ENCODE results near the gene CARD14. TPM values are rescaled to one million over a fixed set of nuclear protein-coding genes. Genes with fewer than 3 reads are reported as not detected.

The CARD14 gene
- total RNA-seq, 1 experiment from 2014 or later = 0.24 TPM

GRCh38 chr17:80173126-80173525 is 3.3 kb downstream of the CARD14 start:
- no peaks in the 10 kb centered on the region; a peak in 1 of 7 replicates for H3K36me3 Mint-ChIP-seq (ENCODE audit: insufficient read depth in 1 of 3, low read depth in 3 of 3)
- Histone ChIP-seq H3K23me2 (ENCODE audit: insufficient read length, low read depth, low read length, poor library complexity, severe bottlenecking) (no peaks in the 10 kb centered on the region), H3K79me1 (ENCODE audit: insufficient read depth, low read depth, low read length, poor library complexity, severe bottlenecking) (no peaks in the 10 kb centered on the region), H3K9ac (ENCODE audit: extremely low read depth, insufficient read length, low read length) (no peak overlapping the region), H3T11ph (ENCODE audit: low read length) (no peak overlapping the region), H3K4ac (ENCODE audit: low read depth, low read length) (no peak overlapping the region), H3K4me1 (ENCODE audit: insufficient read depth, low read length) (no peaks in the 10 kb centered on the region), H3K79me2 (ENCODE audit: insufficient read depth, low read length) (no peaks in the 10 kb centered on the region), H2BK120ac (ENCODE audit: low read depth, low read length, poor library complexity, severe bottlenecking) (no peak overlapping the region), H3K27ac (ENCODE audit: insufficient read length, low read depth, low read length) (no peak overlapping the region), H3K18ac (ENCODE audit: insufficient read length, low read depth, low read length) (no peak overlapping the region), H4K5ac (ENCODE audit: insufficient read length, low read depth, low read length) (no peak overlapping the region), H3K14ac (ENCODE audit: insufficient read depth, low read length) (no peak overlapping the region), H3K9me3 (ENCODE audit: control insufficient read depth, low read depth, low read length) (no peaks in the 10 kb centered on the region), H2AK5ac (ENCODE audit: insufficient read length, low read length) (no peak overlapping the region), H4K8ac (replicated peaks; ENCODE audit: insufficient read length, low read depth, low read length) (no peak overlapping the region), H3K23ac (ENCODE audit: insufficient read length, low read depth, low read length) (no peak overlapping the region), H2BK20ac (ENCODE audit: low read depth, low read length, poor library complexity, severe bottlenecking) (no peak overlapping the region), H4K91ac (ENCODE audit: insufficient read length, low read depth, low read length) (no peak overlapping the region), H3K4me2 (ENCODE audit: insufficient read depth, insufficient read length, low read length) (no peak overlapping the region), H2BK12ac (ENCODE audit: insufficient read length, low read depth, low read length) (no peak overlapping the region), H2BK5ac (ENCODE audit: insufficient read length, low read length) (no peak overlapping the region), H2AFZ (ENCODE audit: low read length) (no peak overlapping the region), H3K27me3 (ENCODE audit: insufficient read depth, low read length) (no peaks in the 10 kb centered on the region), H3K56ac (ENCODE audit: insufficient read length, low read depth, low read length) (no peak overlapping the region), H2BK15ac (ENCODE audit: low read depth, low read length) (no peak overlapping the region), H4K20me1 (ENCODE audit: control insufficient read depth, insufficient read depth, insufficient read length) (no peaks in the 10 kb centered on the region)
- peaks cover 22% of the 10 kb centered on the region for H3K27me3 Mint-ChIP-seq (ENCODE audit: low read depth)
- peaks cover 9 to 24% of the 10 kb centered on the region in 2 experiments for H3K4me1 Mint-ChIP-seq
- no CpG with 5 or more reads among the region's 12 CpGs for WGBS (ENCODE audit: extremely low coverage, insufficient read length, low lambda C conversion rate)
- TF ChIP-seq CTCF (conservative IDR thresholded peaks at IDR 0.05) = no peak
- H3K4me3 Mint-ChIP-seq = no peak overlapping the region
- H3K9me3 Mint-ChIP-seq = no peaks in the 10 kb centered on the region; a peak in 1 of 5 replicates
- DNase-seq = no peak
- no peak overlapping the region for H3K27ac Mint-ChIP-seq
